Measurements from ENCODE around the gene PMFBP1. TPM values are rescaled to one million over a fixed set of nuclear protein-coding genes. Genes with fewer than 3 reads are reported as not detected.

The PMFBP1 gene
- total RNA-seq, 1 experiment from 2014 or later: 2.7 TPM

GRCh38 chr16:72188541-72188940 is 16.6 kb upstream of the PMFBP1 start:
- Histone ChIP-seq H3K4me2 (ENCODE audit: insufficient read depth, insufficient read length, low read length) (no peak overlapping the region), H2AK5ac (ENCODE audit: insufficient read length, low read length) (no peak overlapping the region), H3K56ac (ENCODE audit: insufficient read length, low read depth, low read length) (no peak overlapping the region), H3K79me2 (ENCODE audit: insufficient read depth, low read length) (no peaks in the 10 kb centered on the region), H3K9me3 (ENCODE audit: control insufficient read depth, low read depth, low read length) (no peaks in the 10 kb centered on the region), H3K4ac (ENCODE audit: low read depth, low read length) (no peak overlapping the region), H3K4me1 (ENCODE audit: insufficient read depth, low read length) (no peaks in the 10 kb centered on the region), H4K91ac (ENCODE audit: insufficient read length, low read depth, low read length) (no peak overlapping the region), H2BK15ac (ENCODE audit: low read depth, low read length) (no peak overlapping the region), H2BK120ac (ENCODE audit: low read depth, low read length, poor library complexity, severe bottlenecking) (no peak overlapping the region), H2BK12ac (ENCODE audit: insufficient read length, low read depth, low read length) (no peak overlapping the region), H3K23ac (ENCODE audit: insufficient read length, low read depth, low read length) (no peak overlapping the region), H4K5ac (ENCODE audit: insufficient read length, low read depth, low read length) (no peak overlapping the region), H2BK20ac (ENCODE audit: low read depth, low read length, poor library complexity, severe bottlenecking) (no peak overlapping the region), H3K27me3 (ENCODE audit: insufficient read depth, low read length) (no peaks in the 10 kb centered on the region), H3K27ac (ENCODE audit: insufficient read length, low read depth, low read length) (no peak overlapping the region), H3K79me1 (ENCODE audit: insufficient read depth, low read depth, low read length, poor library complexity, severe bottlenecking) (no peaks in the 10 kb centered on the region), H2AFZ (ENCODE audit: low read length) (no peak overlapping the region), H2BK5ac (ENCODE audit: insufficient read length, low read length) (no peak overlapping the region), H3K9ac (ENCODE audit: extremely low read depth, insufficient read length, low read length) (no peak overlapping the region), H3K23me2 (ENCODE audit: insufficient read length, low read depth, low read length, poor library complexity, severe bottlenecking) (no peaks in the 10 kb centered on the region), H3K14ac (ENCODE audit: insufficient read depth, low read length) (no peak overlapping the region), H3T11ph (ENCODE audit: low read length) (no peak overlapping the region), H4K20me1 (ENCODE audit: control insufficient read depth, insufficient read depth, insufficient read length) (no peaks in the 10 kb centered on the region), H3K18ac (ENCODE audit: insufficient read length, low read depth, low read length) (no peak overlapping the region), H4K8ac (replicated peaks; ENCODE audit: insufficient read length, low read depth, low read length) (no peak overlapping the region)
- no peak overlapping the region for H3K27ac Mint-ChIP-seq
- H3K36me3 Mint-ChIP-seq (ENCODE audit: insufficient read depth in 1 of 3, low read depth in 3 of 3): peaks cover 0 to 3% (median 0%) of the 10 kb centered on the region in 3 experiments; a peak in 2 of 7 replicates
- H3K4me3 Mint-ChIP-seq: no peak overlapping the region
- no peak for TF ChIP-seq CTCF (conservative IDR thresholded peaks at IDR 0.05)
- H3K27me3 Mint-ChIP-seq (ENCODE audit: low read depth): 0 out of 2 replicates have a peak, but pooled peaks cover 2% of the 10 kb centered on the region
- H3K4me1 Mint-ChIP-seq: peaks cover 0 to under 1% of the 10 kb centered on the region in 2 experiments; a peak in 1 of 4 replicates
- peaks cover 0 to 3% of the 10 kb centered on the region in 2 experiments; a peak in 2 of 5 replicates for H3K9me3 Mint-ChIP-seq
- no CpG with 5 or more reads among the region's 4 CpGs for WGBS (ENCODE audit: extremely low coverage, insufficient read length, low lambda C conversion rate)
- no peak for DNase-seq
